ENCODE data around the gene ZMYND8.

GRCh38 chr20:47318027-47318585 lies 38.4 kb downstream of the ZMYND8 start:
- no peak for TF ChIP-seq CTCF (IDR thresholded peaks at IDR 0.05)
- no peak for TF ChIP-seq ZFX (IDR thresholded peaks at IDR 0.05; ENCODE audit: borderline replicate concordance)
